Stomach smooth muscle (tissue), 2 donors: ENCODE measurements around the gene NT5C1B.

Source experiments
- H3K27ac ChIP-seq: one replicate; pipeline ENCODE4 v1.7.0; 2013; ENCODE audit warnings: mild to moderate bottlenecking, low read length, inconsistent platforms
- H3K27me3 ChIP-seq, 2 donors: one replicate each; pipeline ENCODE4 v1.7.0; 2013; ENCODE audit warnings: low read length in 2 of 2; ENCODE audit not compliant: insufficient read depth in 2 of 2, control insufficient read depth in 1 of 2
- H3K36me3 ChIP-seq, 2 donors: one replicate each; pipeline ENCODE4 v1.7.0; 2013; ENCODE audit warnings: low read length in 2 of 2; ENCODE audit not compliant: control insufficient read depth in 2 of 2, insufficient read depth in 2 of 2
- H3K4me1 ChIP-seq: one replicate; pipeline ENCODE4 v1.7.0; 2013; ENCODE audit warnings: low read length; ENCODE audit not compliant: control insufficient read depth, insufficient read depth
- H3K4me3 ChIP-seq, 2 donors: one replicate each; pipeline ENCODE4 v1.7.0; 2013; ENCODE audit warnings: low read length in 2 of 2
- H3K9ac ChIP-seq, 2 donors: one replicate each; pipeline ENCODE4 v1.7.0; 2013; ENCODE audit warnings: low read length in 2 of 2, mild to moderate bottlenecking in 1 of 2
- H3K9me3 ChIP-seq, 2 donors: one replicate each; pipeline ENCODE4 v1.7.0; 2013; ENCODE audit warnings: low read length in 2 of 2; ENCODE audit not compliant: control insufficient read depth in 2 of 2
- donor health status: healthy.
- donor health status: Pancreatic carcinoma.

Gene NT5C1B

GRCh38 chr2:18619091-18619490 is 29.7 kb upstream of the NT5C1B start:
- H3K27ac ChIP-seq, result no peak overlapping the region
- no peak overlapping the region for H3K9ac ChIP-seq
- no peak overlapping the region for H3K4me3 ChIP-seq
- no peaks in the 10 kb centered on the region for H3K27me3 ChIP-seq
- no peaks in the 10 kb centered on the region for H3K4me1 ChIP-seq
- H3K36me3 ChIP-seq, result no peaks in the 10 kb centered on the region
- H3K9me3 ChIP-seq, result no peaks in the 10 kb centered on the region

GRCh38 chr2:18614041-18614440 is 24.7 kb upstream of the NT5C1B start:
- Histone ChIP-seq H3K27ac (no peak overlapping the region), H3K9ac (no peak overlapping the region), H3K4me1 (no peaks in the 10 kb centered on the region), H3K27me3 (no peaks in the 10 kb centered on the region), H3K36me3 (peaks cover 0 to 3% of the 10 kb centered on the region in 2 donors), H3K9me3 (no peaks in the 10 kb centered on the region), H3K4me3 (no peak overlapping the region)

GRCh38 chr2:18612133-18612532 is 22.8 kb upstream of the NT5C1B start:
- H3K4me3 ChIP-seq, result no peak overlapping the region
- H3K9ac ChIP-seq, result no peak overlapping the region
- H3K27ac ChIP-seq, result no peak overlapping the region
- H3K4me1 ChIP-seq, result no peaks in the 10 kb centered on the region
- H3K27me3 ChIP-seq, result no peaks in the 10 kb centered on the region
- no peaks in the 10 kb centered on the region for H3K9me3 ChIP-seq
- peaks cover 0 to 3% of the 10 kb centered on the region in 2 donors for H3K36me3 ChIP-seq

- Histone ChIP-seq H3K4me3 (no peak overlapping the region), H3K27ac (no peak overlapping the region), H3K9ac (no peak overlapping the region), H3K9me3 (no peaks in the 10 kb centered on the region), H3K4me1 (no peaks in the 10 kb centered on the region), H3K36me3 (peaks cover 0 to 3% of the 10 kb centered on the region in 2 donors), H3K27me3 (no peaks in the 10 kb centered on the region)
Measured at GRCh38 chr2:18611604-18612003, 22.2 kb upstream of the NT5C1B start.

- no peaks in the 10 kb centered on the region for H3K4me1 ChIP-seq
- no peak overlapping the region for H3K9ac ChIP-seq
- no peak overlapping the region for H3K27ac ChIP-seq
- H3K36me3 ChIP-seq, result peaks cover 0 to 3% of the 10 kb centered on the region in 2 donors
- no peaks in the 10 kb centered on the region for H3K27me3 ChIP-seq
- H3K4me3 ChIP-seq, result no peak overlapping the region
- no peaks in the 10 kb centered on the region for H3K9me3 ChIP-seq
Measured at GRCh38 chr2:18611184-18611583, 21.8 kb upstream of the NT5C1B start.

- no peak overlapping the region for H3K9ac ChIP-seq
Measured at GRCh38 chr2:18610651-18611050, 21.3 kb upstream of the NT5C1B start.

GRCh38 chr2:18610090-18610489 is 20.7 kb upstream of the NT5C1B start:
- no peak overlapping the region for H3K27ac ChIP-seq
- H3K36me3 ChIP-seq, result peaks cover 0 to 3% of the 10 kb centered on the region in 2 donors
- no peaks in the 10 kb centered on the region for H3K4me1 ChIP-seq
- H3K4me3 ChIP-seq, result no peak overlapping the region
- no peaks in the 10 kb centered on the region for H3K9me3 ChIP-seq
- H3K27me3 ChIP-seq, result no peaks in the 10 kb centered on the region
- H3K9ac ChIP-seq, result no peak overlapping the region

More at GRCh38 chr2:18610651-18611050, 21.3 kb upstream of the NT5C1B start:
- H3K4me1 ChIP-seq, result no peaks in the 10 kb centered on the region
- H3K4me3 ChIP-seq, result no peak overlapping the region
- H3K9me3 ChIP-seq, result no peaks in the 10 kb centered on the region
- no peak overlapping the region for H3K27ac ChIP-seq
- H3K27me3 ChIP-seq, result no peaks in the 10 kb centered on the region
- H3K36me3 ChIP-seq, result peaks cover 0 to 3% of the 10 kb centered on the region in 2 donors

GRCh38 chr2:18605115-18605514 is 15.7 kb upstream of the NT5C1B start:
- no peaks in the 10 kb centered on the region for H3K36me3 ChIP-seq
- no peak overlapping the region for H3K27ac ChIP-seq
- H3K9ac ChIP-seq, result no peak overlapping the region
- H3K4me3 ChIP-seq, result no peak overlapping the region
- no peaks in the 10 kb centered on the region for H3K9me3 ChIP-seq
- no peaks in the 10 kb centered on the region for H3K4me1 ChIP-seq
- H3K27me3 ChIP-seq, result no peaks in the 10 kb centered on the region

GRCh38 chr2:18604531-18604885 is 15.1 kb upstream of the NT5C1B start:
- no peaks in the 10 kb centered on the region for H3K4me1 ChIP-seq
- no peaks in the 10 kb centered on the region for H3K27me3 ChIP-seq
- no peak overlapping the region for H3K4me3 ChIP-seq
- H3K27ac ChIP-seq, result no peak overlapping the region
- no peaks in the 10 kb centered on the region for H3K9me3 ChIP-seq
- H3K36me3 ChIP-seq, result no peaks in the 10 kb centered on the region
- H3K9ac ChIP-seq, result no peak overlapping the region

GRCh38 chr2:18603854-18604530 is 14.6 kb upstream of the NT5C1B start:
- no peaks in the 10 kb centered on the region for H3K9me3 ChIP-seq
- no peak overlapping the region for H3K27ac ChIP-seq
- no peaks in the 10 kb centered on the region for H3K36me3 ChIP-seq
- H3K4me1 ChIP-seq, result no peaks in the 10 kb centered on the region
- H3K4me3 ChIP-seq, result no peak overlapping the region
- no peaks in the 10 kb centered on the region for H3K27me3 ChIP-seq
- H3K9ac ChIP-seq, result no peak overlapping the region

GRCh38 chr2:18602298-18602697 is 12.9 kb upstream of the NT5C1B start:
- Histone ChIP-seq H3K4me3 (no peak overlapping the region), H3K9me3 (no peaks in the 10 kb centered on the region), H3K36me3 (no peaks in the 10 kb centered on the region), H3K27me3 (no peaks in the 10 kb centered on the region), H3K27ac (no peak overlapping the region), H3K4me1 (no peaks in the 10 kb centered on the region), H3K9ac (no peak overlapping the region)
